Gastroesophageal sphincter (tissue), 3 donors: ENCODE measurements around the gene QKI.

Experiments
- CTCF ChIP-seq, 4 experiments: fragments of 200-600 bp in 2 of 4; fragments of 450-650 bp in 2 of 4; sonication (generic) in 1 of 4; IDR thresholded peaks; one replicate each; pipeline ENCODE4 v1.5.1; 2017 to 2019; ENCODE audit warnings: antibody characterized with exemption in 4 of 4, mild to moderate bottlenecking in 2 of 4, moderate library complexity in 2 of 4
- EP300 ChIP-seq: sonication (generic); formaldehyde crosslinking; IDR thresholded peaks from one replicate; pipeline ENCODE4 v1.6.1; 2017; ENCODE audit warnings: antibody characterized with exemption, mild to moderate bottlenecking
- POLR2A ChIP-seq, 2 donors: fragments of 450-650 bp; IDR thresholded peaks; one replicate each; pipeline ENCODE4 v1.6.1; 2017; ENCODE audit warnings: antibody characterized with exemption in 2 of 2, mild to moderate bottlenecking in 2 of 2, moderate library complexity in 1 of 2

GRCh38 chr6:163579111-163579879, 164.8 kb downstream of the QKI start:
- TF ChIP-seq CTCF (IDR thresholded peaks at IDR 0.05) (no peak), POLR2A (IDR thresholded peaks at IDR 0.05) (no peak), EP300 (no peak)
